GM12891 (cell line): Measurements from ENCODE around the gene LIF.

Experiments used
- POLR2A ChIP-seq: IDR thresholded peaks from 2 replicates; pipeline ENCODE4 v1.6.1; 2011; ENCODE audit warnings: low read depth, low read length, control low read depth
- POLR2AphosphoS5 ChIP-seq: IDR thresholded peaks from 2 replicates; pipeline ENCODE4 v1.6.1; 2011; ENCODE audit warnings: low read depth, low read length, control low read depth
- POU2F2 ChIP-seq: IDR thresholded peaks from 2 replicates; pipeline ENCODE4 v1.6.1; 2011; ENCODE audit warnings: low read depth, mild to moderate bottlenecking, control low read depth, low read length, moderate library complexity
- SPI1 ChIP-seq: IDR thresholded peaks from 2 replicates; pipeline ENCODE4 v1.6.1; 2011; ENCODE audit warnings: low read depth, low read length, control low read depth
- TAF1 ChIP-seq: IDR thresholded peaks from 2 replicates; pipeline ENCODE4 v1.6.1; 2011; ENCODE audit warnings: low read depth, low read length, control low read depth

- TF ChIP-seq POLR2AphosphoS5 (no peak), TAF1 (no peak), POLR2A (no peak), SPI1 (no peak), POU2F2 (no peak)
Observed at GRCh38 chr22:30212996-30213441, 33.5 kb downstream of the LIF start.
